ENCODE results near the gene PLSCR2. TPM values are rescaled to one million over a fixed set of nuclear protein-coding genes. Genes with fewer than 3 reads are reported as not detected.

The PLSCR2 gene
- total and polyA plus RNA-seq, 2 of the 8 experiments (the other 6 are each of a cell fraction or from before 2014, with no cell fraction given) = not detected

DNA sequence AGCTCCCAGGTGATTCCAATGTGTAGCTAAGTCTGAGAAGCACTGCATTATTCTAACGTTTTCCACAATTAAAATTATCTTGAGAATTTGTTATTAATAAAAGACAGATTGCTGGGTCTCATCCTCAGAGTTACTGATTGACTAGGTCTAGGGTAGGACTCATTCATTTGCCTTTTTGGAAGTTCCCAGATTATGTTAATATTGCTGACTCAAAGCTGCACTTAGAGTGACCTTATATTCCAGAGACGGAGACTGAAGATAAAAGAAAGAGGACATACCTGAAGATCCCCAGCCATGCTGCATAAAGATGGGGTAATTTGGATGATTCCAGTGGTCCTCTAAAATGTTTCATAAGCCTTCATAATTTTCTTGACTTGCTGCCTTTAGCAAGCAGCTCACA is 81.8 kb downstream of the PLSCR2 start (continued):
- TF ChIP-seq, protein P1, sequence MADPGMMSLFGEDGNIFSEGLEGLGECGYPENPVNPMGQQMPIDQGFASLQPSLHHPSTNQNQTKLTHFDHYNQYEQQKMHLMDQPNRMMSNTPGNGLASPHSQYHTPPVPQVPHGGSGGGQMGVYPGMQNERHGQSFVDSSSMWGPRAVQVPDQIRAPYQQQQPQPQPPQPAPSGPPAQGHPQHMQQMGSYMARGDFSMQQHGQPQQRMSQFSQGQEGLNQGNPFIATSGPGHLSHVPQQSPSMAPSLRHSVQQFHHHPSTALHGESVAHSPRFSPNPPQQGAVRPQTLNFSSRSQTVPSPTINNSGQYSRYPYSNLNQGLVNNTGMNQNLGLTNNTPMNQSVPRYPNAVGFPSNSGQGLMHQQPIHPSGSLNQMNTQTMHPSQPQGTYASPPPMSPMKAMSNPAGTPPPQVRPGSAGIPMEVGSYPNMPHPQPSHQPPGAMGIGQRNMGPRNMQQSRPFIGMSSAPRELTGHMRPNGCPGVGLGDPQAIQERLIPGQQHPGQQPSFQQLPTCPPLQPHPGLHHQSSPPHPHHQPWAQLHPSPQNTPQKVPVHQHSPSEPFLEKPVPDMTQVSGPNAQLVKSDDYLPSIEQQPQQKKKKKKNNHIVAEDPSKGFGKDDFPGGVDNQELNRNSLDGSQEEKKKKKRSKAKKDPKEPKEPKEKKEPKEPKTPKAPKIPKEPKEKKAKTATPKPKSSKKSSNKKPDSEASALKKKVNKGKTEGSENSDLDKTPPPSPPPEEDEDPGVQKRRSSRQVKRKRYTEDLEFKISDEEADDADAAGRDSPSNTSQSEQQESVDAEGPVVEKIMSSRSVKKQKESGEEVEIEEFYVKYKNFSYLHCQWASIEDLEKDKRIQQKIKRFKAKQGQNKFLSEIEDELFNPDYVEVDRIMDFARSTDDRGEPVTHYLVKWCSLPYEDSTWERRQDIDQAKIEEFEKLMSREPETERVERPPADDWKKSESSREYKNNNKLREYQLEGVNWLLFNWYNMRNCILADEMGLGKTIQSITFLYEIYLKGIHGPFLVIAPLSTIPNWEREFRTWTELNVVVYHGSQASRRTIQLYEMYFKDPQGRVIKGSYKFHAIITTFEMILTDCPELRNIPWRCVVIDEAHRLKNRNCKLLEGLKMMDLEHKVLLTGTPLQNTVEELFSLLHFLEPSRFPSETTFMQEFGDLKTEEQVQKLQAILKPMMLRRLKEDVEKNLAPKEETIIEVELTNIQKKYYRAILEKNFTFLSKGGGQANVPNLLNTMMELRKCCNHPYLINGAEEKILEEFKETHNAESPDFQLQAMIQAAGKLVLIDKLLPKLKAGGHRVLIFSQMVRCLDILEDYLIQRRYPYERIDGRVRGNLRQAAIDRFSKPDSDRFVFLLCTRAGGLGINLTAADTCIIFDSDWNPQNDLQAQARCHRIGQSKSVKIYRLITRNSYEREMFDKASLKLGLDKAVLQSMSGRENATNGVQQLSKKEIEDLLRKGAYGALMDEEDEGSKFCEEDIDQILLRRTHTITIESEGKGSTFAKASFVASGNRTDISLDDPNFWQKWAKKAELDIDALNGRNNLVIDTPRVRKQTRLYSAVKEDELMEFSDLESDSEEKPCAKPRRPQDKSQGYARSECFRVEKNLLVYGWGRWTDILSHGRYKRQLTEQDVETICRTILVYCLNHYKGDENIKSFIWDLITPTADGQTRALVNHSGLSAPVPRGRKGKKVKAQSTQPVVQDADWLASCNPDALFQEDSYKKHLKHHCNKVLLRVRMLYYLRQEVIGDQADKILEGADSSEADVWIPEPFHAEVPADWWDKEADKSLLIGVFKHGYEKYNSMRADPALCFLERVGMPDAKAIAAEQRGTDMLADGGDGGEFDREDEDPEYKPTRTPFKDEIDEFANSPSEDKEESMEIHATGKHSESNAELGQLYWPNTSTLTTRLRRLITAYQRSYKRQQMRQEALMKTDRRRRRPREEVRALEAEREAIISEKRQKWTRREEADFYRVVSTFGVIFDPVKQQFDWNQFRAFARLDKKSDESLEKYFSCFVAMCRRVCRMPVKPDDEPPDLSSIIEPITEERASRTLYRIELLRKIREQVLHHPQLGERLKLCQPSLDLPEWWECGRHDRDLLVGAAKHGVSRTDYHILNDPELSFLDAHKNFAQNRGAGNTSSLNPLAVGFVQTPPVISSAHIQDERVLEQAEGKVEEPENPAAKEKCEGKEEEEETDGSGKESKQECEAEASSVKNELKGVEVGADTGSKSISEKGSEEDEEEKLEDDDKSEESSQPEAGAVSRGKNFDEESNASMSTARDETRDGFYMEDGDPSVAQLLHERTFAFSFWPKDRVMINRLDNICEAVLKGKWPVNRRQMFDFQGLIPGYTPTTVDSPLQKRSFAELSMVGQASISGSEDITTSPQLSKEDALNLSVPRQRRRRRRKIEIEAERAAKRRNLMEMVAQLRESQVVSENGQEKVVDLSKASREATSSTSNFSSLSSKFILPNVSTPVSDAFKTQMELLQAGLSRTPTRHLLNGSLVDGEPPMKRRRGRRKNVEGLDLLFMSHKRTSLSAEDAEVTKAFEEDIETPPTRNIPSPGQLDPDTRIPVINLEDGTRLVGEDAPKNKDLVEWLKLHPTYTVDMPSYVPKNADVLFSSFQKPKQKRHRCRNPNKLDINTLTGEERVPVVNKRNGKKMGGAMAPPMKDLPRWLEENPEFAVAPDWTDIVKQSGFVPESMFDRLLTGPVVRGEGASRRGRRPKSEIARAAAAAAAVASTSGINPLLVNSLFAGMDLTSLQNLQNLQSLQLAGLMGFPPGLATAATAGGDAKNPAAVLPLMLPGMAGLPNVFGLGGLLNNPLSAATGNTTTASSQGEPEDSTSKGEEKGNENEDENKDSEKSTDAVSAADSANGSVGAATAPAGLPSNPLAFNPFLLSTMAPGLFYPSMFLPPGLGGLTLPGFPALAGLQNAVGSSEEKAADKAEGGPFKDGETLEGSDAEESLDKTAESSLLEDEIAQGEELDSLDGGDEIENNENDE (IDR thresholded peaks at IDR 0.05; ENCODE audit: insufficient replicate concordance, low read length) = no peak
- TF ChIP-seq FOSL1 (IDR thresholded peaks at IDR 0.05; ENCODE audit: insufficient read depth, low read depth, low read length) (no peak), SUZ12 (IDR thresholded peaks at IDR 0.05; ENCODE audit: low read length) (no peak), JUN (IDR thresholded peaks at IDR 0.05; ENCODE audit: low read depth, low read length) (no peak), POU5F1 (IDR thresholded peaks at IDR 0.05; ENCODE audit: low read depth, low read length) (no peak), EZH2 (IDR thresholded peaks at IDR 0.05; ENCODE audit: low read depth, low read length, severe bottlenecking) (no peak), TEAD4 (IDR thresholded peaks at IDR 0.05; ENCODE audit: low read depth, low read length) (no peak)
- TF ChIP-seq, protein P2, sequence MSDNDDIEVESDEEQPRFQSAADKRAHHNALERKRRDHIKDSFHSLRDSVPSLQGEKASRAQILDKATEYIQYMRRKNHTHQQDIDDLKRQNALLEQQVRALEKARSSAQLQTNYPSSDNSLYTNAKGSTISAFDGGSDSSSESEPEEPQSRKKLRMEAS (IDR thresholded peaks at IDR 0.05) = no peak
- TF ChIP-seq, protein P3, sequence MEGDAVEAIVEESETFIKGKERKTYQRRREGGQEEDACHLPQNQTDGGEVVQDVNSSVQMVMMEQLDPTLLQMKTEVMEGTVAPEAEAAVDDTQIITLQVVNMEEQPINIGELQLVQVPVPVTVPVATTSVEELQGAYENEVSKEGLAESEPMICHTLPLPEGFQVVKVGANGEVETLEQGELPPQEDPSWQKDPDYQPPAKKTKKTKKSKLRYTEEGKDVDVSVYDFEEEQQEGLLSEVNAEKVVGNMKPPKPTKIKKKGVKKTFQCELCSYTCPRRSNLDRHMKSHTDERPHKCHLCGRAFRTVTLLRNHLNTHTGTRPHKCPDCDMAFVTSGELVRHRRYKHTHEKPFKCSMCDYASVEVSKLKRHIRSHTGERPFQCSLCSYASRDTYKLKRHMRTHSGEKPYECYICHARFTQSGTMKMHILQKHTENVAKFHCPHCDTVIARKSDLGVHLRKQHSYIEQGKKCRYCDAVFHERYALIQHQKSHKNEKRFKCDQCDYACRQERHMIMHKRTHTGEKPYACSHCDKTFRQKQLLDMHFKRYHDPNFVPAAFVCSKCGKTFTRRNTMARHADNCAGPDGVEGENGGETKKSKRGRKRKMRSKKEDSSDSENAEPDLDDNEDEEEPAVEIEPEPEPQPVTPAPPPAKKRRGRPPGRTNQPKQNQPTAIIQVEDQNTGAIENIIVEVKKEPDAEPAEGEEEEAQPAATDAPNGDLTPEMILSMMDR (IDR thresholded peaks at IDR 0.05; ENCODE audit: control extremely low read depth in 1 of 3, insufficient read depth in 1 of 3, low read depth in 1 of 3, low read length in 3 of 3) = no peak
